ENCODE results near the gene R3HDML. TPM values are rescaled to one million over a fixed set of nuclear protein-coding genes. Genes with fewer than 3 reads are reported as not detected.

The R3HDML gene
- total RNA-seq, 4 donors from 2014 or later, result not detected

GRCh38 chr20:44370639-44371218 lies 33.9 kb downstream of the R3HDML start:
- H3K4me1 ChIP-seq, result no peaks in the 10 kb centered on the region
- ATAC-seq (no peak), DNase-seq (no peak)
- in situ Hi-C loops (cut with MboI; ENCODE audit: low sequenced_read_pairs in 4 of 4) (no loop called here), intact Hi-C loops (cut with DNase I; ENCODE audit: low total_unique reads) (no loop called here)
- no peak overlapping the region for H3K4me3 ChIP-seq
- H3K27ac ChIP-seq, result no peak overlapping the region
- H3K27me3 ChIP-seq, result no peaks in the 10 kb centered on the region
- no peaks in the 10 kb centered on the region for H3K36me3 ChIP-seq
- no peaks in the 10 kb centered on the region for H3K9me3 ChIP-seq
- TF ChIP-seq POLR2A (IDR thresholded peaks at IDR 0.05) (no peak), CTCF (IDR thresholded peaks at IDR 0.05 in 4 of 5, conservative IDR thresholded peaks at IDR 0.05 in 1 of 5) (no peak)

GRCh38 chr20:44382641-44383040 lies 45.8 kb downstream of the R3HDML start:
- Histone ChIP-seq H3K36me3 (no peaks in the 10 kb centered on the region), H3K9me3 (no peaks in the 10 kb centered on the region), H3K27me3 (peaks cover 5 to 13% (median 5%) of the 10 kb centered on the region in 3 donors), H3K4me1 (no peaks in the 10 kb centered on the region), H3K4me3 (no peak overlapping the region), H3K27ac (no peak overlapping the region)
- in situ Hi-C loops (cut with MboI; ENCODE audit: low sequenced_read_pairs in 4 of 4), result loop anchor here (10.0 to 25.0 kb wide), 6 partner anchors 82 to 352 kb away; no protein-coding TSS in a partner anchor
- intact Hi-C loops (cut with DNase I; ENCODE audit: low total_unique reads), result loop anchor here (10.0 kb wide), 1 partner anchor 152 kb away; no protein-coding TSS in a partner anchor
- ATAC-seq, result no peak
- TF ChIP-seq CTCF (IDR thresholded peaks at IDR 0.05 in 4 of 5, conservative IDR thresholded peaks at IDR 0.05 in 1 of 5) (no peak), POLR2A (IDR thresholded peaks at IDR 0.05) (no peak)
- DNase-seq, result no peak

- Histone ChIP-seq H3K27ac (no peak overlapping the region), H3K27me3 (peaks cover 5 to 19% (median 18%) of the 10 kb centered on the region in 3 donors), H3K4me1 (no peaks in the 10 kb centered on the region), H3K36me3 (no peaks in the 10 kb centered on the region), H3K9me3 (no peaks in the 10 kb centered on the region), H3K4me3 (no peak overlapping the region)
- DNase-seq (peak; percentile 36 to 63), ATAC-seq (peak; percentile 48 to 68)
- in situ Hi-C loops (cut with MboI; ENCODE audit: low sequenced_read_pairs in 4 of 4) (loop anchor here (5.0 to 25.0 kb wide), 8 partner anchors 78 to 350 kb away; no protein-coding TSS in a partner anchor), intact Hi-C loops (cut with DNase I; ENCODE audit: low total_unique reads) (loop anchor here (2.0 to 10.0 kb wide), 6 partner anchors 83 to 353 kb away; no protein-coding TSS in a partner anchor)
- TF ChIP-seq POLR2A (IDR thresholded peaks at IDR 0.05), result no peak
- TF ChIP-seq CTCF (IDR thresholded peaks at IDR 0.05 in 4 of 5, conservative IDR thresholded peaks at IDR 0.05 in 1 of 5), result peak; percentile 57 to 81 (median 67)
Measured at GRCh38 chr20:44384423-44385027, 47.7 kb downstream of the R3HDML start.

- DNase-seq (peak; percentile 22 to 62), ATAC-seq (peak; percentile 54 to 73)
- no peaks in the 10 kb centered on the region for H3K36me3 ChIP-seq
- TF ChIP-seq POLR2A (IDR thresholded peaks at IDR 0.05) (no peak), CTCF (IDR thresholded peaks at IDR 0.05 in 4 of 5, conservative IDR thresholded peaks at IDR 0.05 in 1 of 5) (peak; percentile 58 to 74 (median 63))
- no peak overlapping the region for H3K27ac ChIP-seq
- H3K4me3 ChIP-seq, result no peak overlapping the region
- peaks cover 2 to 19% (median 12%) of the 10 kb centered on the region in 3 donors for H3K27me3 ChIP-seq
- in situ Hi-C loops (cut with MboI; ENCODE audit: low sequenced_read_pairs in 4 of 4) (loop anchor here (5.0 to 25.0 kb wide), 8 partner anchors 74 to 346 kb away; no protein-coding TSS in a partner anchor), intact Hi-C loops (cut with DNase I; ENCODE audit: low total_unique reads) (loop anchor here (5.0 to 10.0 kb wide), 5 partner anchors 79 to 349 kb away; no protein-coding TSS in a partner anchor)
- no peaks in the 10 kb centered on the region for H3K9me3 ChIP-seq
- no peaks in the 10 kb centered on the region for H3K4me1 ChIP-seq
Measured at GRCh38 chr20:44388466-44389023, 51.7 kb downstream of the R3HDML start.
